SK-MEL-5 (cell line): ENCODE data around the gene IGSF23. TPM values are rescaled to one million over a fixed set of nuclear protein-coding genes. Genes with fewer than 3 reads are reported as not detected.

Experiments used
- DNase-seq: peaks from one replicate; pipeline ENCODE4 v3.0.0-alpha.2; 2016; ENCODE audit warnings: low read depth, low spot score
- in situ Hi-C: cut with HindIII; loops from 2 replicates; pipeline ENCODE4 v1.10.0; 2016; ENCODE audit warnings: low sequenced_read_pairs, high pct_unique_total_duplicates, low pct_unique_long_range_greater_than_20kb
- polyA plus RNA-seq, 2 experiments: library from polyadenylated mRNA; depleted of rRNA; stranded (reverse); fragments of >200 nt; gene quantifications; 2 replicates each; pipeline ENCODE4 v1.2.3, GENCODE V29; 2015
- total RNA-seq: library from RNA; depleted of rRNA; stranded (reverse); fragments of >200 nt; shearing (Covaris generic); gene quantifications from 2 replicates; pipeline ENCODE4 v1.2.3, GENCODE V29; 2014; rRNA removed

Gene IGSF23, protein sequence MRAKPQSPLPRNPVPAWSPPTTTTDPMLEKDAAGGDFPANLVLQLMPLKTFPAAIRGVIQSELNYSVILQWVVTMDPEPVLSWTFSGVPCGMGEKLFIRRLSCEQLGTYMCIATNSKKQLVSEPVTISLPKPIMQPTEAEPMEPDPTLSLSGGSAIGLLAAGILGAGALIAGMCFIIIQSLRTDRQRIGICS
- total RNA-seq: not detected in 2 replicates
- not detected in 2 replicates for polyA plus RNA-seq (2015; cell fraction: cytosol; rRNA removed)
- polyA plus RNA-seq (2015; cell fraction: nucleus; rRNA removed): not detected in 2 replicates

DNA sequence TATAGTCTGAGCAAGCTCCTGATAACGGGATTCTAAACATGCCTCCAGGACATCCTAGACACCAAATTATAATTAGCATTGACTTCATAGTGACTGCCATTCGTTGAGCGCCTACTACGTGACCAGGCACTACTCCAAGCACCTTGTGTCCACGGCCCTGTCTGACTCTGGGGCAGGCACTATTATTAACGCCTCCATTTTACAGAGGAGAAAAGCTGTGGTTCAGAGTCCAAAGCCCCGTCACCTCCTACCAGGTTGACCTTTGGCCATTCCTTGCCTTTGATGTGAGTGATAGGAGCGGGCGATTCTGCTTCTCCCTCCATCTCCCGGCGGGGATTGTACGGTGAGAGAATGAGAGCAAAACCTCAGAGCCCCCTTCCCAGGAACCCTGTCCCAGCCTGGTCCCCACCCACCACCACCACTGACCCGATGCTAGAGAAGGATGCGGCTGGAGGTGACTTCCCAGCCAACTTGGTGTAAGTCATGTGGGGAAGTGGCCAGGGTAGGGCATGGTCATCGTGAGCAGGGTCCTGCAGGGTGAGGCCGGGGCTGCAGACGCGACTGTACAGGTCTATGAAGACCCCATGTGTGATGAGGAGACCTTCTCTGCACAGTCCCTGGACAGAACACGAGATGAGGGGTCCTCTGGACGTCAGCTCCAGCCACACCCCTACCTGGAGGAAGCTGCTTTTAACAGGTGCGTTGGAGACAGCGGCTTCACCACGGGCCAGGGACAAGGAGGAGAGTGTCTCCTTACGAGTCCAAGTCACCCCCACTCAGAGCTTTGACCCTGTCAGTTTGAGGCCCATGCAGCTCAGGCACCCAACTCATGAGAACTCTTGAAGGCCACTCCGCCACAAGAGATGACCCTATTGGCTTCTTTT, at the start of gene IGSF23:
IGSF23 (plus strand) TSS at position 269 of the 884 bp plus-strand sequence; CDS start at position 352, 83 bp downstream.
- in situ Hi-C loops: no loop called here
- no peak for DNase-seq

- in situ Hi-C loops: no loop called here
- DNase-seq: no peak
These were observed 46.4 kb upstream of the IGSF23 start for GRCh38 chr19:44566984-44567383.

- in situ Hi-C loops: no loop called here
These were observed 45.6 kb upstream of the IGSF23 start for GRCh38 chr19:44567745-44568144.

DNA sequence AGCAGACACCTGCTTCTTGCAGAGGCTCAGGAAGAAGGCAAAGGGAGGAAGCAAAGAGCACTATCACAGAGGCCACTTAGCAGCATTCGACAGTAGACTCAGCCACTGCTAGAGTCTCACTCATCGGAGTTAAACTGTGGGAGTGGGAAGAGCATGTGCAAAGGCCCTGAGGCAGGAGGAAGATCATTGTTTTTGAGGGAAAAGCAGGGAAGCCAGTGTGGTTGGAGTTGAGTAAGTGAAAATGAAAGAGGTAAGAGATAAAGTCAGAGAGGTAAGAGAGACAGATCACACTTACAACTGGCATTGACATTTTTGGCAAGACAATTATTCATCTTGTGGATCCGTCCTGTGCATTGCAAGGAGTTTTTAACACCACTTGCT, 42.8 kb upstream of the IGSF23 start:
- in situ Hi-C loops: no loop called here

More at GRCh38 chr19:44567745-44568144, 45.6 kb upstream of the IGSF23 start:
- no peak for DNase-seq

DNA sequence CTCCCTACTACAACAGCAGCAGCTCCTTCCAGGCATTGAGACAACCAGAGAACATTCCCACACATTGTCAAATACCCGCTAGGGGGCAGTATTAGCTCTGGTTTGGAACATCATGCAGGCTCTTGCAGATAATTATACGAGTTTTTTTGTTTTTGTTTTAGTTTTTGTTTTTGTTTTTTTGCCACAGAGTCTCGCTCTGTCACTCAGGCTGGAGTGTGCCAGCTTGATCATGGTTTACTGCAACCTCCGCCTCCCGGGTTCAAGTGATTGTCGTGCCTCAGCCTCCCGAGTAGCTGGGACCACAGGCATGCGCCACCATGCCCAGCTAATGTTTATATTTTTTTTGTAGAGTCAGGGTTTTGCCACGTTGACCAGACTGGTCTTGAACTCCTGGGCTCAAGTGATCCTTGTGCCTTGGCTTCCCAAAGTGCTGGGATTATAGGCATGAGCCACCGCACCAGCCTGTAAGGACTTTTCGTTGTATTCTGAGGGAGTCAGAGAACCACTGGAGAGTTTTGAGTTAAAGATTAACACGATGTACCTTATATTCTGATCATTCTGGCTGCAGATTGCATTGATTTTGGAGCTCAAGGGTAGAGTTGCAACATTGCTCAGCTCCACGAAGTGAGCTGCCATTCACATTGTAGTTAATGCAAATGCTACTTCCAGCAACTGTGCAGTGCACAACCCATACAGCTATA, 42.2 kb upstream of the IGSF23 start:
- peak; percentile 81 for DNase-seq
- in situ Hi-C loops: no loop called here

More for the DNA sequence above, 42.8 kb upstream of the IGSF23 start:
- DNase-seq: no peak

DNA sequence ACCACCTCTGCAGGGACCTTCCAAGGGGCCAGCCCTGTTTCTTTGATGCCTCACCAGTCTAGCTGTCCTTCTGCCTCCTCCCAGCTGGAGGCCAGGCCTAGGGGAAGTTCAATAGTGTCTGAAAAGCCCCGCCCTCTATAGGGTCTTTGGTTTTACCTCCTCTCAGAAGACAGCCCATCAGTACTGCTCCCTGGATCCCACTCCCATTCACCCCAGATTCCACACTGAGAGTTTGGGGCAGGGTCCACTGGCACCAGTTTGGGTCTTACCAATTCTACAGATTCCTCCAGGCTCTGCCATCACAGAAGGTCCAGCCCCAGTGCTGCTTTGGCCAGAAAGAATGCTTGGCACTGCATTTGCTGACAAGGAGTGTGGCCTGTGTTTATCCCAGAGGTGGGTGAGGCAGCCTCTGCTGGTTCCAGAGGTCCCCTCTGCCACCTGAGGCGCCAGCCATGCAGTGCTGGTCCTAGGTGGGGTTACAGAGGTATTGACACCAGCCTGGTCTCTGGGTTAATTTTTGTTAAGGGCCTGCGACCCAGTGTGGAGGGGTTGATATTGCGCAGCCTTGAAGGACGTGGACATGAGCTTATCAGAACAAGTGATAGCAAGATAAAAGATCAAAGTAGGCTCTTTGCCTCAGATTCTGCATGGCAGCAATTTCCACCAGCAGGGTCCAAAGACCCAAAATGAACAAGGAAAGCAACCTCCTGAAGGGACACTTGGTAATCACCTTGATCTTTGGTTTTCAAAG, 41.4 kb upstream of the IGSF23 start:
- no peak for DNase-seq
- in situ Hi-C loops: no loop called here

GRCh38 chr19:44572581-44572900, 40.8 kb upstream of the IGSF23 start:
- in situ Hi-C loops: no loop called here
- DNase-seq: no peak

DNA sequence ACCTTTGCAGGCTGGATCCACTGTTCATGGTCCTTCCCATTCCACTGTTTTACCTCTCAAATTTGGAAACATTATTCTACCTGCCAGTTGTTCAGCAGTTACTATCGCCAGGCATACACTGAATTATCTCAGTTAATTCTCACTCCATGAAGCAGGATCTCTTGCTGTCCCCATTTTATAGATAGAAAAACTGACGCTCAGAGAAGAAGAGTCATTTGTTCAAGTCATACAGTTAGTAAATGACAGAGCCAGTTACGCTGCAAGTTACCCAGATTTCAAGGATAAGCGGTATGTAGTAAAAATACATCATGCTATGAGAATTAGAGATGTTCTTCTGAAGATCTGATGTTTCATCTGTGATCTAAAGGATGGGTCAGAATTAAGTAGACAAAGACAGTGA, 40.2 kb upstream of the IGSF23 start:
- in situ Hi-C loops: no loop called here
- no peak for DNase-seq

DNA sequence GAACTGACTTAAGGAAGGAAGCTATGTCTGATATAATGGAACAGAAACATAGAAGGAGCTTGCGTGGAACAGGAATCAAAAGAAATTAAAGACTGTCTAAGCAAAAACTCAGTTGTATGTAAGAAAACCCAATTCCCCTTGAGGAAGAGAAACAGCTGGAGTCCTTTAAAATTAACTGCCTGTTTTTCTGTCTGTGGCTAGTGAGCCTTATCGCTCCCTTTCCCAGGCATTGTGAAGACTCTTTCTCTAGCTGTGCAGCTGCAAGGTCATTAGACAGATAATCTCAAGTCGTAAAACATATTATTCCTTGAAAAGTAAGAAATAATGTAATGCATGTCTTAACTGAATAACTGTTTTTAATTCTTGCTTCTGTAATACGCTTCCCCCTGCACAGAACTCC, 39.7 kb upstream of the IGSF23 start:
- no peak for DNase-seq
- in situ Hi-C loops: no loop called here

DNA sequence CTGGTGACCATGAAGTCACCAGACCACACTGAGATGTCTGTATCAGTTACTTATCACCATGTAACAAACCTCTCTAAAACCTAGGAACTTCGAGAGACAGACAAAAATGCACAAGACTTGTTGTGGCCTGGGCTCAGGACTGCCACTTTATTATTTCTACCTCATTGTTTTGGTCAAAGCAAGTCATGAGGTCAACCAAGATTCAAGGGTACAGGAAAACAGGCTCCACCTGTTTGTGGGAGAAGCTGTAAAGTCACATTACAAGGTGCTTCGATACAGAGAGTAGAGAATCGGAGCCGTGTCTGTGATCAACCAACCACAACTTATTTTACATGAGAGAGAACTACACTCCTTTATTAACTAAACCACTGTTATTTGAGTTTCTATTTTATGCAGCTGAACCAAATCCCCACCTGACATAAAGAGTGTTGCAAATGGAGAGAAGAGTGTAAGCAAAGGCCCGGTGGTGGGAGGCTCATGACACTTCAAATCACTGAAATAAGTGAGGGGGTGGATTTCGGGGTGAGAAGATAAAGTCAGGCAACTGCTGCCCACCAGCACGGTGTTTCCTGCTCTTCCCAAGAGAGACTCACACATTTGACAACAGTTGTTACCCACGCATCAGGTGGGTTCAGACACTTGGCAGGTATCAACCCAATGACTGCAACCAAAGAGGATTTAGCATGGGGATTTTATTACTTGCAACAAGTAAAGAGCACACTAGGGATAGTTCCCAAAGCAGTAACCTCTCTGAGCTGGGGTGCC, 39.0 kb upstream of the IGSF23 start:
- in situ Hi-C loops: no loop called here
- DNase-seq: no peak

GRCh38 chr19:44575116-44575700, 38.2 kb upstream of the IGSF23 start:
- peak; percentile 22 for DNase-seq
- in situ Hi-C loops: no loop called here

GRCh38 chr19:44576843-44577565, 36.4 kb upstream of the IGSF23 start:
- DNase-seq: peak; percentile 37
- in situ Hi-C loops: no loop called here

DNA sequence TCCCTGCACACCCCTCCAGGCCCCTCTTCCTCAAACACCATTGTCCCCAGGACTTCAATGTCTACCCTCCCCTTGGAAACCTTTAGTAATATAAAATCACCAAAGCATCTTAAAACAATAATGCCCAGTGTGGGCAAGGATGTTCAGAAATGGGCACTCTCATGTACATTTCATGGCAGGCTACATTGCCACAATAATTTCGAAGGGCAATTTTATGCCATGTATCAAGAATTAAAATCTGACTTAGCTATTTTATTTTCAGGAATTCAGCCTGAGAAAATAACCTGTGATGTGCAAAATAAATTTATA, 35.8 kb upstream of the IGSF23 start:
- in situ Hi-C loops: no loop called here
- no peak for DNase-seq

DNA sequence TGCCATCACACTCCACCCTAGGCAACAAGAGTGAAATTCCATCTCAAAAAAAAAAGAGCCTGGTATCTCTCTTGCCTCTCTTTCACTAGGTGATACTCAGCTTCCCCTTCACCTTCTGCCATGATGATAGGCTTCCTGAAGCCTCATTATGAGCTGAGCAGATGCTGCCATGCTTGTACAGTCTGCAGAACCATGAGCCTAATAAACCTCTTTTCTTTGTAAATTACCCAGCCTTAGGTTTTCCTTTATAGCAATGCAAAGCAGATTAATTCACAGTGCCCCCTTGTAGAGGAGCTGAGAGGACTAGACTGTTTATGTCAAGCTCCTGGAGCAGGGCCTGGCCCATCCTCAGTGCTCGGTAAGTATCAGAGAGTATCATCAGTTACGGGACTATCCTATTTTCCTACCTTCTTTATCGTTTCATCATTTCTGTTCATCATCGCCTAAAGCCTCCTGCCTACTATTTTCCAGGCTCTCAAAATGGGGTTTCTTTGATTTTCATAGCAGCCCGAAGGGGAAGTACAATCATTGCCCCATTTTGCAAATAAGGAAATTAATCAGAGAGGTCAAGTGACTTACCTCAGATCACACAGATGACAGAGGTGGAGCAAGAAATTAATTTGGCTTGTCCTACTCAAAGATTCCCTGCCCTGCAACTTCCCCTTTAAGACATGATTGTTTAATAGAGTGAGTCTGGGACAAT, 33.5 kb upstream of the IGSF23 start:
- no peak for DNase-seq
- in situ Hi-C loops: no loop called here

- in situ Hi-C loops: no loop called here
- no peak for DNase-seq
These were observed 32.9 kb upstream of the IGSF23 start for GRCh38 chr19:44580366-44580895.

DNA sequence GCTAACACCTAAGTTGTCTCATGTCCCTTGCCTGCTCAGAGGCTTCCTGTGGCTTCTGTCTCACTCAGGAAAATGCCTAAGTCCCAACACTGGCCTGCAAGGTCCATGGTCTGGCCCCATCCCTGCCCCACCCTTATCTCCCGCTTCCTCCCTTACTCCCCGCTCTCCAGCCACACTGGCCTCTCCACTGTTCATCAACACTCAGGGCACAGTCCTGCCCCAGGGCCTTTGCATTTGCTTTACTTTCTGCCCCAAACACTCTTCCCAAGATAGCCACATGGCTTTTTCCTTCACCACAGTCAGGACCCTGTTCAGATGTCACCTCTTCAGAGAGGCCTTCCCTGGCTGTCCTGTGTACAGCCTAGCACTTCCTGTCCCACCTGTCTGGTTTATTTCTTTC, 32.1 kb upstream of the IGSF23 start:
- DNase-seq: no peak
- in situ Hi-C loops: no loop called here
